ENCODE data around the gene GLCE.
A peak's percentile ranks its signal among the peaks of the same experiment; 100 is the strongest.

Gene GLCE

GRCh38 chr15:69161079-69161877, 843 bp downstream of the GLCE start:
- 0 out of 2 replicates have a peak, but pooled peaks have one; percentile 4 for TF ChIP-seq EGR1 (IDR thresholded peaks at IDR 0.05)
- peak; percentile 78; the same call in 1 of the 2 replicates for TF ChIP-seq ZBTB7A (IDR thresholded peaks at IDR 0.05; ENCODE audit: low read depth)
- TF ChIP-seq RAD21 (IDR thresholded peaks at IDR 0.05; ENCODE audit: low read depth), result peak; percentile 37; the same call in 1 of the 2 replicates
- TF ChIP-seq TEAD4 (IDR thresholded peaks at IDR 0.05), result no peak
- no peak for TF ChIP-seq FOXM1 (IDR thresholded peaks at IDR 0.05; ENCODE audit: borderline replicate concordance, low read depth)
- TF ChIP-seq CEBPB (IDR thresholded peaks at IDR 0.05), result no peak

- no peak for TF ChIP-seq TEAD4 (IDR thresholded peaks at IDR 0.05)
- no peak for TF ChIP-seq CREB1 (IDR thresholded peaks at IDR 0.05; ENCODE audit: low read depth)
- no peak for TF ChIP-seq FOXM1 (IDR thresholded peaks at IDR 0.05; ENCODE audit: borderline replicate concordance, low read depth)
- TF ChIP-seq NFIC (IDR thresholded peaks at IDR 0.05), result no peak
- TF ChIP-seq MAX (IDR thresholded peaks at IDR 0.05), result no peak
- no peak for TF ChIP-seq TCF12 (IDR thresholded peaks at IDR 0.05; ENCODE audit: low read depth)
These were observed 1.4 kb downstream of the GLCE start for GRCh38 chr15:69161878-69162213.

GRCh38 chr15:69163141-69163669, 2.8 kb downstream of the GLCE start:
- no peak for TF ChIP-seq TAF1 (IDR thresholded peaks at IDR 0.05; ENCODE audit: low read depth)

- no peak for TF ChIP-seq MAX (IDR thresholded peaks at IDR 0.05)
- TF ChIP-seq CEBPB (IDR thresholded peaks at IDR 0.05), result no peak
- TF ChIP-seq NFIC (IDR thresholded peaks at IDR 0.05), result no peak
- no peak for TF ChIP-seq ZBTB7A (IDR thresholded peaks at IDR 0.05; ENCODE audit: low read depth)
- TF ChIP-seq YY1 (IDR thresholded peaks at IDR 0.05; ENCODE audit: low read depth), result no peak
- no peak for TF ChIP-seq USF1 (IDR thresholded peaks at IDR 0.05)
- TF ChIP-seq REST (IDR thresholded peaks at IDR 0.05; ENCODE audit: low read depth), result no peak
- TF ChIP-seq EP300 (IDR thresholded peaks at IDR 0.05; ENCODE audit: borderline replicate concordance), result no peak
- no peak for TF ChIP-seq EGR1 (IDR thresholded peaks at IDR 0.05)
- no peak for TF ChIP-seq TEAD4 (IDR thresholded peaks at IDR 0.05)
- no peak for TF ChIP-seq RAD21 (IDR thresholded peaks at IDR 0.05; ENCODE audit: low read depth)
- no peak for TF ChIP-seq FOXM1 (IDR thresholded peaks at IDR 0.05; ENCODE audit: borderline replicate concordance, low read depth)
- no peak for TF ChIP-seq CREB1 (IDR thresholded peaks at IDR 0.05; ENCODE audit: low read depth)
- TF ChIP-seq TAF1 (IDR thresholded peaks at IDR 0.05; ENCODE audit: low read depth), result no peak
- TF ChIP-seq TCF12 (IDR thresholded peaks at IDR 0.05; ENCODE audit: low read depth), result no peak
These were observed 4.6 kb downstream of the GLCE start for GRCh38 chr15:69164807-69165636.

GRCh38 chr15:69165637-69166025, 5.2 kb downstream of the GLCE start:
- no peak for TF ChIP-seq TCF12 (IDR thresholded peaks at IDR 0.05; ENCODE audit: low read depth)
- TF ChIP-seq EGR1 (IDR thresholded peaks at IDR 0.05), result no peak
- TF ChIP-seq ZBTB7A (IDR thresholded peaks at IDR 0.05; ENCODE audit: low read depth), result no peak

GRCh38 chr15:69167218-69167846, 6.9 kb downstream of the GLCE start:
- no peak for TF ChIP-seq REST (IDR thresholded peaks at IDR 0.05; ENCODE audit: low read depth)
- TF ChIP-seq NFIC (IDR thresholded peaks at IDR 0.05), result no peak
- TF ChIP-seq CREB1 (IDR thresholded peaks at IDR 0.05; ENCODE audit: low read depth), result no peak
- TF ChIP-seq ZBTB7A (IDR thresholded peaks at IDR 0.05; ENCODE audit: low read depth), result no peak
- no peak for TF ChIP-seq FOXM1 (IDR thresholded peaks at IDR 0.05; ENCODE audit: borderline replicate concordance, low read depth)
- no peak for TF ChIP-seq TCF12 (IDR thresholded peaks at IDR 0.05; ENCODE audit: low read depth)
- no peak for TF ChIP-seq CEBPB (IDR thresholded peaks at IDR 0.05)
